H1 (cell line): ENCODE measurements around the gene GRIN3A. TPM values are rescaled to one million over a fixed set of nuclear protein-coding genes. Genes with fewer than 3 reads are reported as not detected.

Experiments
- CTCF ChIA-PET: fragments of 300-600 bp; sonication (Branson Sonifier 250); formaldehyde crosslinking; loops from one replicate; lab custom pipeline; 2021; ENCODE audit not compliant: partially characterized antibody; lab: Charles Lee
- POLR2A ChIA-PET: fragments of 300-600 bp; sonication (Branson Sonifier 250); formaldehyde crosslinking; loops from one replicate; lab custom pipeline; 2021; ENCODE audit warnings: inconsistent platforms; ENCODE audit not compliant: partially characterized antibody; lab: Charles Lee
- DNase-seq, 2 experiments: peaks; one replicate each; pipeline versions ENCODE4 v3.0.0 to v3.0.0-alpha.2; 2010 to 2022; ENCODE audit warnings: low spot score in 2 of 2, low read depth in 1 of 2, mixed read lengths in 1 of 2
- FAIRE-seq: peaks from 2 replicates; lab custom pipeline; 2011; peaks lifted over from hg19 to GRCh38; lab: Jason Lieb, UNC
- H2AFZ ChIP-seq: 2 replicates; pipeline ENCODE4 v1.8.1; 2012; ENCODE audit warnings: low read length, inconsistent platforms
- H2AK5ac ChIP-seq: 2 replicates; pipeline ENCODE4 v1.6.1; 2013; ENCODE audit warnings: low read depth, low read length
- H2BK120ac ChIP-seq: replicated peaks from 2 replicates; pipeline ENCODE3; 2013; ENCODE audit warnings: low read depth, low read length, inconsistent platforms
- H2BK12ac ChIP-seq: 2 replicates; pipeline ENCODE4 v1.6.1; 2013; ENCODE audit warnings: low read depth, low read length
- H2BK15ac ChIP-seq: 2 replicates; pipeline ENCODE4 v1.6.1; 2013; ENCODE audit warnings: low read length
- H2BK20ac ChIP-seq: 2 replicates; pipeline ENCODE4 v1.6.1; 2013; ENCODE audit warnings: low read length
- H2BK5ac ChIP-seq: 2 replicates; pipeline ENCODE4 v1.6.1; 2013; ENCODE audit warnings: low read depth, low read length
- H3K14ac ChIP-seq: 2 replicates; pipeline ENCODE4 v1.6.1; 2013; ENCODE audit warnings: inconsistent platforms; ENCODE audit not compliant: insufficient read length
- H3K18ac ChIP-seq: 2 replicates; pipeline ENCODE4 v1.6.1; 2013; ENCODE audit warnings: low read length; ENCODE audit errors: extremely low read depth
- H3K23ac ChIP-seq: 2 replicates; pipeline ENCODE4 v1.6.1; 2013; ENCODE audit warnings: inconsistent platforms; ENCODE audit not compliant: insufficient read length
- H3K23me2 ChIP-seq: 2 replicates; pipeline ENCODE4 v1.6.1; 2013; ENCODE audit warnings: low read depth, low read length
- H3K27ac ChIP-seq: 2 replicates; pipeline ENCODE4 v1.6.1; 2011; ENCODE audit warnings: low read depth, low read length, inconsistent platforms
- H3K27me3 ChIP-seq, 4 experiments: replicated peaks in 1 of 4; 1 replicate in 1 of 4; 2 replicates in 3 of 4; pipeline versions ENCODE4 v1.6.1 to v1.8.1; 2011 to 2013; ENCODE audit warnings: low read length in 3 of 4, mild to moderate bottlenecking in 3 of 4, inconsistent platforms in 2 of 4, mixed read lengths in 2 of 4, moderate library complexity in 1 of 4; ENCODE audit not compliant: control insufficient read depth in 3 of 4, insufficient read depth in 3 of 4; ENCODE audit errors: extremely low read depth in 1 of 4
- H3K36me3 ChIP-seq, 4 experiments: 2 replicates each; pipeline versions ENCODE4 v1.6.1 to v1.8.1; 2011 to 2013; ENCODE audit warnings: mild to moderate bottlenecking in 4 of 4, low read length in 3 of 4, moderate library complexity in 2 of 4, control low read depth in 1 of 4, inconsistent platforms in 1 of 4; ENCODE audit not compliant: insufficient read depth in 4 of 4, control insufficient read depth in 2 of 4
- H3K4ac ChIP-seq: replicated peaks from 2 replicates; pipeline ENCODE3; 2013; ENCODE audit warnings: low read length, low read depth, mixed read lengths, inconsistent platforms; ENCODE audit not compliant: insufficient read length
- H3K4me1 ChIP-seq, 4 experiments: replicated peaks in 1 of 4; 1 replicate in 1 of 4; 2 replicates in 3 of 4; pipeline versions ENCODE4 v1.6.1 to v1.8.1; 2011 to 2013; ENCODE audit warnings: low read length in 3 of 4, inconsistent platforms in 2 of 4, mixed read lengths in 1 of 4; ENCODE audit not compliant: insufficient read depth in 4 of 4, control insufficient read depth in 3 of 4
- H3K4me2 ChIP-seq, 2 experiments: 2 replicates each; pipeline versions ENCODE4 v1.6.1 to v1.8.1; 2011 to 2013; ENCODE audit warnings: low read depth in 2 of 2, low read length in 2 of 2, control low read depth in 1 of 2, inconsistent platforms in 1 of 2, mild to moderate bottlenecking in 1 of 2; ENCODE audit not compliant: insufficient read depth in 1 of 2
- H3K4me3 ChIP-seq, 4 experiments: fragments of 200-600, 300-600 bp in 1 of 4; sonication (generic), shearing (Covaris generic), sonication (Bioruptor Twin) in 1 of 4; 2 replicates each; pipeline versions ENCODE4 v1.5.1 to v1.8.1; 2011 to 2016; ENCODE audit warnings: low read length in 4 of 4, low read depth in 3 of 4, control low read depth in 2 of 4, inconsistent platforms in 2 of 4, mild to moderate bottlenecking in 2 of 4, mixed read lengths in 1 of 4, moderate library complexity in 1 of 4; ENCODE audit not compliant: insufficient read depth in 2 of 4; ENCODE audit errors: extremely low read depth in 1 of 4
- H3K56ac ChIP-seq: replicated peaks from 2 replicates; pipeline ENCODE3; 2013; ENCODE audit warnings: low read depth, mild to moderate bottlenecking, mixed read lengths, low read length, inconsistent platforms; ENCODE audit not compliant: insufficient read length
- H3K79me1 ChIP-seq: 2 replicates; pipeline ENCODE4 v1.6.1; 2013; ENCODE audit warnings: low read depth, low read length, control low read depth
- H3K79me2 ChIP-seq, 2 experiments: 2 replicates each; pipeline versions ENCODE4 v1.6.1 to v1.8.1; 2012 to 2013; ENCODE audit warnings: low read length in 2 of 2, mild to moderate bottlenecking in 2 of 2, inconsistent platforms in 1 of 2; ENCODE audit not compliant: insufficient read depth in 2 of 2, control insufficient read depth in 1 of 2
- H3K9ac ChIP-seq, 4 experiments: replicated peaks in 1 of 4; 1 replicate in 1 of 4; 2 replicates in 3 of 4; pipeline versions ENCODE4 v1.6.1 to v1.8.1; 2011 to 2013; ENCODE audit warnings: low read depth in 3 of 4, low read length in 3 of 4, control low read depth in 2 of 4, mild to moderate bottlenecking in 2 of 4, moderate library complexity in 2 of 4, inconsistent platforms in 1 of 4; ENCODE audit errors: extremely low read depth in 1 of 4
- H3K9me3 ChIP-seq, 2 experiments: 2 replicates each; pipeline versions ENCODE4 v1.6.1 to v1.8.1; 2012 to 2013; ENCODE audit warnings: mild to moderate bottlenecking in 2 of 2, moderate library complexity in 2 of 2, control low read depth in 1 of 2, inconsistent platforms in 1 of 2, low read depth in 1 of 2, low read length in 1 of 2, mixed read lengths in 1 of 2; ENCODE audit not compliant: insufficient read depth in 2 of 2
- H4K20me1 ChIP-seq, 2 experiments: replicated peaks in 1 of 2; 2 replicates each; pipeline versions ENCODE3 to v1.8.1; 2011 to 2013; ENCODE audit warnings: inconsistent platforms in 2 of 2, low read length in 2 of 2, mild to moderate bottlenecking in 1 of 2; ENCODE audit not compliant: insufficient read depth in 2 of 2, control insufficient read depth in 1 of 2
- H4K5ac ChIP-seq: 2 replicates; pipeline ENCODE4 v1.6.1; 2013; ENCODE audit warnings: low read length, low read depth, mixed read lengths, inconsistent platforms; ENCODE audit not compliant: insufficient read length
- H4K8ac ChIP-seq: 2 replicates; pipeline ENCODE4 v1.8.0; 2013; ENCODE audit warnings: mild to moderate bottlenecking, moderate library complexity, low read length, inconsistent platforms; ENCODE audit not compliant: insufficient read depth; ENCODE audit errors: extremely low read depth
- H4K91ac ChIP-seq: replicated peaks from 2 replicates; pipeline ENCODE3; 2013; ENCODE audit warnings: low read length, mixed read lengths, inconsistent platforms; ENCODE audit not compliant: insufficient read length
- ASH2L ChIP-seq: fragments of 200-600, 300-600 bp; sonication (generic); IDR thresholded peaks from one replicate; pipeline ENCODE4 v1.7.1; 2017; ENCODE audit warnings: low read length
- CEBPB ChIP-seq: IDR thresholded peaks from 2 replicates; pipeline ENCODE4 v1.6.1; 2012; ENCODE audit warnings: low read depth, low read length
- CHD1 ChIP-seq: IDR thresholded peaks from 2 replicates; pipeline ENCODE4 v1.6.1; 2012; ENCODE audit warnings: low read depth, low read length, improper control_type of control experiment
- CHD2 ChIP-seq: IDR thresholded peaks from 2 replicates; pipeline ENCODE4 v1.6.1; 2012; ENCODE audit warnings: low read length, improper control_type of control experiment
- EZH2 ChIP-seq: fragments of 200-600 bp; sonication (generic); IDR thresholded peaks from 2 replicates; pipeline ENCODE4 v1.7.1; 2012; ENCODE audit warnings: low read depth, mild to moderate bottlenecking, moderate library complexity, low read length, inconsistent platforms; ENCODE audit not compliant: severe bottlenecking
- GTF2F1 ChIP-seq: IDR thresholded peaks from 2 replicates; pipeline ENCODE4 v1.6.1; 2012; ENCODE audit warnings: low read depth, low read length, improper control_type of control experiment, borderline replicate concordance
- JUND ChIP-seq: IDR thresholded peaks from 2 replicates; pipeline ENCODE4 v1.6.1; 2011; ENCODE audit warnings: mild to moderate bottlenecking, improper control_type of control experiment, low read length
- PHF8 ChIP-seq: fragments of 200-600 bp; sonication (generic); conservative IDR thresholded peaks from 2 replicates; pipeline ENCODE4 v1.7.1; 2012; ENCODE audit warnings: low read depth, mild to moderate bottlenecking, inconsistent platforms, low read length, moderate library complexity
- POLR2A ChIP-seq, 2 experiments: IDR thresholded peaks; 1 replicate in 1 of 2; 2 replicates in 1 of 2; pipeline ENCODE4 v1.6.1; 2011; ENCODE audit warnings: low read depth in 2 of 2, low read length in 2 of 2, mild to moderate bottlenecking in 2 of 2; ENCODE audit errors: control extremely low read depth in 1 of 2
- POLR2AphosphoS5 ChIP-seq: IDR thresholded peaks from 2 replicates; pipeline ENCODE4 v1.6.1; 2011; ENCODE audit warnings: low read depth, low read length
- POU5F1 ChIP-seq: IDR thresholded peaks from 2 replicates; pipeline ENCODE4 v1.6.1; 2011; ENCODE audit warnings: low read depth, mild to moderate bottlenecking, low read length, moderate library complexity
- RBBP5 ChIP-seq: IDR thresholded peaks from 2 replicates; pipeline ENCODE4 v1.7.1; 2012; ENCODE audit warnings: low read depth, mild to moderate bottlenecking, inconsistent platforms, low read length, moderate library complexity, borderline replicate concordance
- SP1 ChIP-seq: IDR thresholded peaks from 2 replicates; pipeline ENCODE4 v1.6.1; 2011; ENCODE audit warnings: low read depth, low read length
- SP4 ChIP-seq: IDR thresholded peaks from 2 replicates; pipeline ENCODE4 v1.6.1; 2012; ENCODE audit warnings: low read length, inconsistent platforms
- SRF ChIP-seq: IDR thresholded peaks from 2 replicates; pipeline ENCODE4 v1.6.1; 2011; ENCODE audit warnings: mild to moderate bottlenecking, low read depth, low read length, moderate library complexity
- TAF1 ChIP-seq: IDR thresholded peaks from 2 replicates; pipeline ENCODE4 v1.6.1; 2011; ENCODE audit warnings: mild to moderate bottlenecking, low read depth, low read length
- TBP ChIP-seq: IDR thresholded peaks from 2 replicates; pipeline ENCODE4 v1.6.1; 2011; ENCODE audit warnings: low read depth, low read length, improper control_type of control experiment
- YY1 ChIP-seq: IDR thresholded peaks from 2 replicates; pipeline ENCODE4 v1.6.1; 2011; ENCODE audit warnings: low read depth, mild to moderate bottlenecking, low read length
- WGBS, 2 experiments: shearing (Covaris generic) in 1 of 2; methylation state at CpG; one replicate each; pipeline versions ENCODE4 v1.1.6 to v1.1.7; 2013 to 2015; ENCODE audit warnings: low lambda C conversion rate in 2 of 2, mixed read lengths in 2 of 2, inconsistent platforms in 1 of 2, low coverage in 1 of 2, missing lambda C conversion rate in 1 of 2; ENCODE audit not compliant: insufficient replicate concordance in 2 of 2, insufficient coverage in 1 of 2, insufficient read length in 1 of 2; ENCODE audit errors: extremely low coverage in 1 of 2, missing lambda C conversion rate in 1 of 2; 5-methylcytosine and 5-hydroxymethylcytosine counted together
- polyA plus RNA-seq, 7 experiments: library from polyadenylated mRNA; depleted of rRNA in 3 of 7; stranded (reverse) in 5 of 7; unstranded in 2 of 7; fragments of >200 nt in 5 of 7; fragments of 200-250 nt in 2 of 7; gene quantifications; 1 replicate in 5 of 7; 2 replicates in 1 of 7; 4 replicates in 1 of 7; pipeline versions ENCODE4 v1.2.1 to v1.2.3, GENCODE V29; 2011 to 2013; ENCODE audit warnings: missing spikeins in 2 of 7, mixed read lengths in 2 of 7
- total RNA-seq: library from RNA; stranded (reverse); fragmentation: NEBNext Ultra II Directional; extraction: Animal tissue kit (Norgen Biotek cat#: 25700); gene quantifications from 2 replicates; pipeline ENCODE4 v1.2.1, GENCODE V29; 2021

GRIN3A gene
- total and polyA plus RNA-seq, 2 of the 8 experiments (the other 6 are each of a cell fraction or from before 2014, with no cell fraction given), result 0.04 TPM; not detected in 1

DNA sequence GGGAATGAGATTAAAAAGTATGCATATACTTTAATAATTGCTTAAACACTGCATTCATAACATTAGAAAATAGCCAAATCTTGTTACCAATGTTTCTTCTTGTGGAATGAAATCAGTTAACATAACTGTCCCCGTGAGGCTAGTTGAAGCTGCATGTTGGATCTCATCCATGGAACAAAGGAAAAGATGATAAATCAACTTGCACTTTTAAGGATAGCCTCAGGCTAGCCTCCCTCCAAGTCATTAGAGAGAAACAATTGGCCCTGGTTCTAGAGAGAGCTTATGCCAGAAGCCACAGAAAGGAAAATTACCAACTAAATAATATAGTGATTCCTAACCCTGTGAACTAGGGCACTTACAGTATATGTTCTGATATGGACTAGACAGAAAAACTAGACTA is 66.9 kb downstream of the GRIN3A start:
- Histone ChIP-seq H2BK5ac (no peak overlapping the region), H4K91ac (no peak overlapping the region), H2BK12ac (no peak overlapping the region), H3K36me3 (0 out of 8 replicates have a peak, but pooled peaks cover 0 to 2% (median 0%) of the 10 kb centered on the region in 4 experiments), H2BK20ac (no peak overlapping the region), H3K27me3 (no peaks in the 10 kb centered on the region), H3K27ac (no peak overlapping the region), H4K5ac (no peak overlapping the region), H3K9me3 (no peaks in the 10 kb centered on the region), H2BK15ac (no peak overlapping the region), H3K23ac (no peak overlapping the region), H3K4ac (no peak overlapping the region), H3K14ac (no peak overlapping the region), H2AFZ (no peak overlapping the region), H3K4me2 (no peak overlapping the region), H3K4me3 (no peak overlapping the region), H3K9ac (no peak overlapping the region), H2AK5ac (no peak overlapping the region), H3K4me1 (peaks cover 0 to 3% (median 1%) of the 10 kb centered on the region in 4 experiments; a peak in 1 of 7 replicates), H3K56ac (no peak overlapping the region), H3K18ac (no peak overlapping the region), H3K79me1 (no peaks in the 10 kb centered on the region), H3K79me2 (no peaks in the 10 kb centered on the region), H4K8ac (no peak overlapping the region), H4K20me1 (no peaks in the 10 kb centered on the region), H2BK120ac (no peak overlapping the region), H3K23me2 (no peaks in the 10 kb centered on the region)
- POLR2A ChIA-PET, result no interaction called here
- CTCF ChIA-PET, result interaction anchor here (1.1 kb wide), 1 partner anchor 17 kb away, joined by 4 read pairs; no protein-coding TSS in a partner anchor
- DNase-seq, result no peak
- WGBS, 2 experiments, result 86% methylated on average over 1 of the region's 1 CpG; no CpG with 5 or more reads in 1 of the 2 experiments
- FAIRE-seq, result no peak
- TF ChIP-seq CHD1 (no peak), CEBPB (no peak), PHF8 (no peak), TAF1 (no peak), POLR2A (IDR thresholded peaks at IDR 0.05; ENCODE audit: control extremely low read depth in 1 of 2, low read depth in 2 of 2, low read length in 2 of 2) (no peak), TBP (no peak), POLR2AphosphoS5 (no peak), JUND (no peak), CHD2 (no peak), EZH2 (no peak), RBBP5 (no peak), YY1 (no peak), POU5F1 (no peak), GTF2F1 (no peak), SRF (no peak), SP4 (no peak), ASH2L (no peak), SP1 (no peak)
